D721Med (cell line): ENCODE results near the gene CCDC30.

Experiments used
- DNase-seq: peaks from one replicate; pipeline ENCODE4 v3.0.0; 2011; ENCODE audit warnings: low spot score; ENCODE audit not compliant: insufficient read length
- FAIRE-seq: peaks from 2 replicates; lab custom pipeline; 2011; peaks lifted over from hg19 to GRCh38; lab: Jason Lieb, UNC
- TF ChIP-seq, protein P1 (sequence below): IDR thresholded peaks from 2 replicates; pipeline ENCODE4 v1.5.1; 2012; ENCODE audit warnings: mild to moderate bottlenecking, control low read depth; ENCODE audit not compliant: insufficient read depth; ENCODE audit errors: missing control alignments

CCDC30 gene

DNA sequence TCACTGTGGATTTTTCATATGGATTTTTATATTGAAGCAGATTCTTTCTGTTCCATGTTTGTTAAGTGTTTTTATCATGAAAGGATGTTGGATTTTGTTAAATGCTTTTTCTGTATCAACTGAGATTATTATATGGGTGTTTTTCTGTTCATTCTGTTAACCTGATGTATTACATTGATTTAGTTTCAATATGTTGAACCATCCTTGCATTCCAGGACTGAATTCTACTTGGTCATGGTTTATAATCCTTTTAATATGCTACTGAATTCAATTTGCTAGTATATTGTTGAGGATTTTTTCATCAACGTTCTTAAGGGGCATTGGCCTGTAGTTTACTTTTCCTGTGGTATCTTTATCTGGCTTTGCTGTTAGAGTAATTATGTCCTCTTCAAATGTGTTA, 55.8 kb downstream of the CCDC30 start:
- TF ChIP-seq, protein P1, sequence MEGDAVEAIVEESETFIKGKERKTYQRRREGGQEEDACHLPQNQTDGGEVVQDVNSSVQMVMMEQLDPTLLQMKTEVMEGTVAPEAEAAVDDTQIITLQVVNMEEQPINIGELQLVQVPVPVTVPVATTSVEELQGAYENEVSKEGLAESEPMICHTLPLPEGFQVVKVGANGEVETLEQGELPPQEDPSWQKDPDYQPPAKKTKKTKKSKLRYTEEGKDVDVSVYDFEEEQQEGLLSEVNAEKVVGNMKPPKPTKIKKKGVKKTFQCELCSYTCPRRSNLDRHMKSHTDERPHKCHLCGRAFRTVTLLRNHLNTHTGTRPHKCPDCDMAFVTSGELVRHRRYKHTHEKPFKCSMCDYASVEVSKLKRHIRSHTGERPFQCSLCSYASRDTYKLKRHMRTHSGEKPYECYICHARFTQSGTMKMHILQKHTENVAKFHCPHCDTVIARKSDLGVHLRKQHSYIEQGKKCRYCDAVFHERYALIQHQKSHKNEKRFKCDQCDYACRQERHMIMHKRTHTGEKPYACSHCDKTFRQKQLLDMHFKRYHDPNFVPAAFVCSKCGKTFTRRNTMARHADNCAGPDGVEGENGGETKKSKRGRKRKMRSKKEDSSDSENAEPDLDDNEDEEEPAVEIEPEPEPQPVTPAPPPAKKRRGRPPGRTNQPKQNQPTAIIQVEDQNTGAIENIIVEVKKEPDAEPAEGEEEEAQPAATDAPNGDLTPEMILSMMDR = no peak
- DNase-seq (no peak), FAIRE-seq (no peak)

DNA sequence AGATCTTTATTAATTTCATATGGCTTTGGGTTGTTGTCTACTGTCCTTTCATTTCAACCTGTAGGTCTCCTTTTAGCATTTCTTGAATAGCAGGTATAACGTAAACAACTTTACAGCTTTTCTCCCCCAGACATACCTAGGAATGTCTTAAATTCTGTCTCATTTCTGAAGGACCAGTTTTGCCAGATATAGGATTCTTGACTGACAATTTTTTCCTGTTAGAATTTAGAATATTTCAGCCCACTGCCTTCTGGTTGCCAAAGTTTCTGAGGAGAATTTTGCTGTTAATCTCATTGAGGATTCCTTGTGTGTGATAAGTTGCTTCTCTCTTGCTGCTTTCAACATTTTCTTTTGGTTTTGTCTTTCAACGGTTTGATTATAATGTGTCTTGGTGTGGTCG, 60.1 kb downstream of the CCDC30 start:
- FAIRE-seq (no peak), DNase-seq (no peak)
- TF ChIP-seq, protein P1 = no peak

DNA sequence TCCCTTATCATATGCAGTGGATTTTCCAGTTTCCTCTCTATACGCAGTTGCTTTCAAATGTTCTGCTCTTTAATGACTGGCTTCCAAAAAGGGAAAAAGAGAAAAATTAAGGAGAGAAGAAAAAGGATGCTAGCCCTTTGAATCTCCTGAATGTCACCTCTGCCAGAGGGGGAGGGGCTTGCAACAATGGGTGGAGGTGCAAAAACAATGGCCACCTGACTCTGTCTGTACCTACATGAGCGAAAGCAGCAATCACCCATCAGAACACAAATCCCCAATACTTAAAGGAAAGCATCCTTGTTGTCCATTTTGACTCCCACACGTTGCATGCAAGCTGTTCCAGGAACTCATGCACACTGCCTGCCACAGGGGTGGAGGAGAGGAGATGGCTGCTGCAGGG, 61.2 kb downstream of the CCDC30 start:
- TF ChIP-seq, protein P1 = no peak
- DNase-seq = no peak
- FAIRE-seq = no peak

DNA sequence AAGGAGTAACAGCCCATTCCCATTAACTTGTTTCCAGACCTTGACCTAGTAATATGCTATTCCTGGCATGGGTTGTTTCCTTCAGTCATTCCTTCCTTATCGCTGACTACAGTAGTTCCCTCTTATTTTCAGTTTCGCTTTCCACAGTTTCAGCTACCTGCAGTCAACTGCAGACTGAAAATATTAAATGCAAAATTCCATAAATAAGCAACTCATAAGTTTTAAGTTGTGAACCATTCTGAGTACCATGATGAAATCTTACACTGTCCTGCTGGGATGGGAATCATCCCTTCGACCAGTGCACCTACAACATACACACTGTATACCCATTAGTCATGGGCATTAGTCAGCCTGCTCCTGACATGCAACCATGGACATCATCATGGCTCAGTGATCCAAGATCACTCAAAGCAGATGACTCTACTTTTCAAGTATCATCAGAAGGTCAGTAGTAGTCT, 66.7 kb downstream of the CCDC30 start:
- TF ChIP-seq, protein P1 = no peak
- no peak for FAIRE-seq
- DNase-seq = no peak

DNA sequence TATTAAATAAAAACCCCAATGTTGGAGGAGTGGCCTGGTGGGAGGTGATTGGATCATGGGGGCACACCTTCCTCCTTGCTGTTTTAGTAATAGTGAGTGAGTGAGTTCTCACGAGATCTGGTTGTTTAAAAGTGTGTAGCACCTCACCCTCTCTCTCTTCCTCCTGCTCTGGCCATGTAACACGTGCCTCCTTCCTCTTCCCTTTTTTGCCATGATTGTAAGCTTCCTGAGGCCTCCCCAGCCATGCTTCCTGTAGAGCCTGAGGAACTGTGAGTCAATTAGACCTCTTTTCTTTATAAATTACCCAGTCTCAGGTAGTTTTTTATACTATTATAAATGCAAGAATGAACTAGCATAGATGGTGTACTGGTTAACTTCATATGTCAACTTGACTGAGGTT, 68.0 kb downstream of the CCDC30 start:
- DNase-seq (no peak), FAIRE-seq (no peak)
- TF ChIP-seq, protein P1 = no peak

DNA sequence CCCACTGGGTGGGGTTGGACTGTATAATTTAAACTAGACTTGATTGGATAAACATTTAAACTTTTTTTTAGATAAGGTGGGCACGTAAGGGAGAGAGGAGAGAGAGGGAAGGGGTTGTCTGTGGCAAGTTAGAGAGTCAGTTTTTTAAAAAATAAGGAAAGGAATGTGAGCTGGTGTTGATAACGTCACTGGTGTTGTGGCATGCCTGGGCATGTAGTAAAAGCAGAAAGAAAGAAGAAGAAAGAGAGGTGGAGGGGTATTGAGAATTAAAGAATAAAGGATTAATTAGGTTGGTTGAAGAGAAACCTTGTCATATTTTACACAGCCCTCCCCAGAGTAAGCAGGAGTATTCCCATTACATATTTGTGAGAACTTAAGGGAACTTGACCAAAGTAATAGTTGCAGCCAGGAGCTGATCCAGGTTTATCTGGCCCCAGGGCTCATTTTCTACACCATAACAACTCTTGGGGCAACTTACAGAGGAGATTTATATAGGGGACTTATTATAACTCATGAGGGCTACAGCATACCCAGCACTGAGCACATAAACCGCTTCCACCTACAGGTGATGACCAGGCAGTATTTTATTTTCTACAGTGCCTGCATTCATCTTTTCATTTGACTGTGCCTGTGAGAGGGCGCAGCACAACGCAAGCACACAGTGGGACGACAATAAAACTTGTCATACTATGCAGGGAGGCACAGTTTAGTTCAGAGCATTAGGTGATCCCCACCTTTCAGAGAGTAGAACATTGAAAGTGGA, 70.2 kb downstream of the CCDC30 start:
- DNase-seq = no peak
- TF ChIP-seq, protein P1 = no peak

DNA sequence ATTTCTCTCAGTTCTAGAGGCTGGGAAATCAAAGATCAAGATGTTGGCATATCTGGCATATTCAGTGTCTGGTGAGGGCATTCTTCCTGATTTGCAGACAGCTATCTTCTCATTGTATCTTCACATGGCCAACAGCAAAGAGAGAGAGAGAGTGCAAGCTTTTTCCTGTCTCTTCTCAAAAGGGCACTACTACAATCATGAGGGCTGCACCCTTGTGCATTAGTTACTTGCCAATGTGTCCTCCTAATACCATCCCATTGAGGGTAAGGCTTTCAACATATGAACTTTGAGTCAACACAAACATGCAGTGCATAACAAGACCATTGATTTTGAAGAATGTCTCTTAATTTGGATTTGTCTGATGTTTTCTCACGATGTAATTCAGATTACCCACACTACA, 78.0 kb downstream of the CCDC30 start:
- TF ChIP-seq, protein P1 = no peak
- no peak for FAIRE-seq
- no peak for DNase-seq

More for the DNA sequence above, 70.2 kb downstream of the CCDC30 start:
- FAIRE-seq = no peak
